Vagina (tissue), 2 donors: ENCODE results near the gene SERPINB1. TPM values are rescaled to one million over a fixed set of nuclear protein-coding genes. Genes with fewer than 3 reads are reported as not detected.

Experiments
- DNase-seq, 2 donors: peaks; one replicate each; pipeline ENCODE4 v3.0.0-alpha.2; 2017; ENCODE audit errors: extremely low spot score in 2 of 2
- H3K27ac ChIP-seq: fragments of 200-600 bp; sonication (generic); one replicate; pipeline ENCODE4 v1.5.1; 2019
- H3K27me3 ChIP-seq: fragments of 200-600 bp; sonication (generic); one replicate; pipeline ENCODE4 v1.5.1; 2019
- H3K36me3 ChIP-seq, 2 donors: fragments of 200-600 bp; sonication (generic); one replicate each; pipeline ENCODE4 v1.5.1; 2017 to 2019
- H3K4me1 ChIP-seq: fragments of 200-600 bp; sonication (generic); one replicate; pipeline ENCODE4 v1.5.1; 2019
- H3K4me3 ChIP-seq, 2 donors: fragments of 200-600 bp; sonication (generic); 1 replicate in 1 of 2; 2 replicates in 1 of 2; pipeline ENCODE4 v1.5.1; 2016 to 2019
- H3K9me3 ChIP-seq: fragments of 200-600 bp; sonication (generic); one replicate; pipeline ENCODE4 v1.5.1; 2019
- CTCF ChIP-seq, 3 experiments: fragments of 450-650 bp in 2 of 3; fragments of 200-600 bp in 1 of 3; sonication (generic) in 1 of 3; IDR thresholded peaks; one replicate each; pipeline ENCODE4 v1.5.1; 2017 to 2019; ENCODE audit warnings: antibody characterized with exemption in 3 of 3, mild to moderate bottlenecking in 2 of 3, moderate library complexity in 2 of 3
- POLR2A ChIP-seq, 2 donors: fragments of 450-650 bp; IDR thresholded peaks; one replicate each; pipeline ENCODE4 v1.6.1; 2017; ENCODE audit warnings: antibody characterized with exemption in 2 of 2, mild to moderate bottlenecking in 2 of 2, moderate library complexity in 2 of 2
- POLR2AphosphoS5 ChIP-seq, 2 donors: sonication (generic); formaldehyde crosslinking; IDR thresholded peaks; one replicate each; pipeline ENCODE4 v1.9.0; 2017; ENCODE audit warnings: antibody characterized with exemption in 2 of 2, mild to moderate bottlenecking in 2 of 2, low read depth in 1 of 2; ENCODE audit not compliant: insufficient read depth in 1 of 2
- intact Hi-C: fragments of 100-400 bp; cut with DNase I; formaldehyde crosslinking; loops from one replicate; pipeline ENCODE4 v1.15.1; 2023
- total RNA-seq: library from RNA; depleted of rRNA; stranded (reverse); fragments of >200 nt; gene quantifications from one replicate; pipeline ENCODE4 v1.2.3, GENCODE V29; 2016

The SERPINB1 gene
- total RNA-seq, 1 donor from 2014 or later = 38.1 TPM

- DNase-seq = no peak
- peak overlapping the region; percentile 62 for H3K27ac ChIP-seq
- intact Hi-C loops = loop anchor here (5.0 kb wide), 1 partner anchor 943 kb away; no protein-coding TSS in a partner anchor
- no peak for TF ChIP-seq POLR2A (IDR thresholded peaks at IDR 0.05)
- TF ChIP-seq CTCF (IDR thresholded peaks at IDR 0.05) = no peak
- no peak for TF ChIP-seq POLR2AphosphoS5 (IDR thresholded peaks at IDR 0.05; ENCODE audit: insufficient read depth in 1 of 2, low read depth in 1 of 2)
- no peaks in the 10 kb centered on the region for H3K36me3 ChIP-seq
- no peaks in the 10 kb centered on the region for H3K9me3 ChIP-seq
- no peaks in the 10 kb centered on the region for H3K27me3 ChIP-seq
- H3K4me1 ChIP-seq = peaks cover 39% of the 10 kb centered on the region
- no peak overlapping the region for H3K4me3 ChIP-seq
Observed at GRCh38 chr6:2859185-2859700, 17.6 kb upstream of the SERPINB1 start.

GRCh38 chr6:2857580-2858337 is 16.1 kb upstream of the SERPINB1 start:
- Histone ChIP-seq H3K27ac (peak overlapping the region; percentile 62), H3K4me1 (peaks cover 48% of the 10 kb centered on the region), H3K4me3 (no peak overlapping the region), H3K36me3 (no peaks in the 10 kb centered on the region), H3K9me3 (no peaks in the 10 kb centered on the region), H3K27me3 (no peaks in the 10 kb centered on the region)
- TF ChIP-seq POLR2A (IDR thresholded peaks at IDR 0.05) (no peak), CTCF (IDR thresholded peaks at IDR 0.05) (no peak), POLR2AphosphoS5 (IDR thresholded peaks at IDR 0.05; ENCODE audit: insufficient read depth in 1 of 2, low read depth in 1 of 2) (no peak)
- no peak for DNase-seq
- intact Hi-C loops = loop anchor here (5.0 kb wide), 1 partner anchor 945 kb away; no protein-coding TSS in a partner anchor

GRCh38 chr6:2857185-2857579 is 15.5 kb upstream of the SERPINB1 start:
- no peak for TF ChIP-seq POLR2A (IDR thresholded peaks at IDR 0.05)
- TF ChIP-seq POLR2AphosphoS5 (IDR thresholded peaks at IDR 0.05; ENCODE audit: insufficient read depth in 1 of 2, low read depth in 1 of 2) = no peak
- no peak for TF ChIP-seq CTCF (IDR thresholded peaks at IDR 0.05)
- no peaks in the 10 kb centered on the region for H3K36me3 ChIP-seq
- no peaks in the 10 kb centered on the region for H3K27me3 ChIP-seq
- intact Hi-C loops = loop anchor here (5.0 kb wide), 1 partner anchor 945 kb away; no protein-coding TSS in a partner anchor
- no peaks in the 10 kb centered on the region for H3K9me3 ChIP-seq
- peaks cover 48% of the 10 kb centered on the region for H3K4me1 ChIP-seq
- H3K4me3 ChIP-seq = no peak overlapping the region
- DNase-seq = no peak
- H3K27ac ChIP-seq = peak overlapping the region; percentile 62

GRCh38 chr6:2855061-2855519 is 13.4 kb upstream of the SERPINB1 start:
- Histone ChIP-seq H3K36me3 (no peaks in the 10 kb centered on the region), H3K4me3 (no peak overlapping the region), H3K27me3 (no peaks in the 10 kb centered on the region), H3K9me3 (no peaks in the 10 kb centered on the region), H3K27ac (peak overlapping the region; percentile 63), H3K4me1 (peaks cover 48% of the 10 kb centered on the region)
- intact Hi-C loops = loop anchor here (5.0 kb wide), 1 partner anchor 947 kb away; no protein-coding TSS in a partner anchor
- TF ChIP-seq POLR2A (IDR thresholded peaks at IDR 0.05) (no peak), CTCF (IDR thresholded peaks at IDR 0.05) (no peak), POLR2AphosphoS5 (IDR thresholded peaks at IDR 0.05; ENCODE audit: insufficient read depth in 1 of 2, low read depth in 1 of 2) (no peak)
- DNase-seq = no peak
